ENCODE measurements around the gene AMZ1.
"Not testable (repeated sequence)": the region's sequence is repeated elsewhere in the genome, so short reads cannot be mapped to it uniquely, and the experiment has no call there.

The AMZ1 gene

GRCh38 chr7:2714636-2715035 is 26.6 kb downstream of the AMZ1 start:
- DNase-seq = no peak

- DNase-seq = peak; percentile 52
These were observed 27.6 kb downstream of the AMZ1 start for GRCh38 chr7:2715341-2716231.

GRCh38 chr7:2716488-2716887 is 28.5 kb downstream of the AMZ1 start:
- no peak for DNase-seq

- no peak for DNase-seq
These were observed 28.9 kb downstream of the AMZ1 start for GRCh38 chr7:2716906-2717292.

GRCh38 chr7:2717293-2718261 is 29.6 kb downstream of the AMZ1 start:
- peak; percentile 28 for DNase-seq

GRCh38 chr7:2718296-2718965 is 30.4 kb downstream of the AMZ1 start:
- no peak for DNase-seq

- DNase-seq = peak; percentile 80
These were observed 31.0 kb downstream of the AMZ1 start for GRCh38 chr7:2719007-2719406.

GRCh38 chr7:2720024-2720423 is 32.0 kb downstream of the AMZ1 start:
- peak; percentile 23 for DNase-seq

- DNase-seq = no peak
These were observed 33.8 kb downstream of the AMZ1 start for GRCh38 chr7:2721842-2722241.

- DNase-seq = no peak
These were observed 34.6 kb downstream of the AMZ1 start for GRCh38 chr7:2722591-2722990.

GRCh38 chr7:2723138-2723850 is 35.3 kb downstream of the AMZ1 start:
- DNase-seq = no peak

- DNase-seq = not testable (repeated sequence)
These were observed 36.0 kb downstream of the AMZ1 start for GRCh38 chr7:2724036-2724435.

GRCh38 chr7:2724453-2725177 is 36.6 kb downstream of the AMZ1 start:
- no peak for DNase-seq

GRCh38 chr7:2725178-2726105 is 37.4 kb downstream of the AMZ1 start:
- DNase-seq = no peak

- DNase-seq = no peak
These were observed 38.5 kb downstream of the AMZ1 start for GRCh38 chr7:2726316-2727018.

- DNase-seq = not testable (repeated sequence)
These were observed 39.2 kb downstream of the AMZ1 start for GRCh38 chr7:2727206-2727605.

- DNase-seq = no peak
These were observed 40.5 kb downstream of the AMZ1 start for GRCh38 chr7:2728316-2729030.

GRCh38 chr7:2729031-2729892 is 41.3 kb downstream of the AMZ1 start:
- DNase-seq = no peak

Data from activated CD4-positive, alpha-beta T cell treated with anti-CD3 and anti-CD28 coated beads, Interleukin-2, Interleukin-6, amounts not matched to agents 100 ng/mL and 50 ng/mL, durations not matched to agents 16 hours and 8 hours (primary cell).